Bronchial epithelial cell (primary cell): ENCODE data around the gene TWIST2. TPM values are rescaled to one million over a fixed set of nuclear protein-coding genes. Genes with fewer than 3 reads are reported as not detected.

Experiments
- DNase-seq: peaks from one replicate; pipeline ENCODE4 v3.0.0-alpha.2; 2010; ENCODE audit warnings: low read depth
- FAIRE-seq: peaks from 2 replicates; lab custom pipeline; 2011; peaks lifted over from hg19 to GRCh38; lab: Jason Lieb, UNC
- H3K27me3 ChIP-seq: 2 replicates; pipeline ENCODE4 v1.5.1; 2011; ENCODE audit warnings: low read length; ENCODE audit not compliant: control insufficient read depth, insufficient read depth
- H3K36me3 ChIP-seq: 2 replicates; pipeline ENCODE4 v1.5.1; 2011; ENCODE audit warnings: low read length; ENCODE audit not compliant: control insufficient read depth, insufficient read depth
- H3K4me3 ChIP-seq: 2 replicates; pipeline ENCODE4 v1.5.1; 2011; ENCODE audit warnings: mild to moderate bottlenecking, low read depth, low read length, control low read depth
- CTCF ChIP-seq: IDR thresholded peaks from 2 replicates; pipeline ENCODE4 v1.5.1; 2011; ENCODE audit warnings: mild to moderate bottlenecking, moderate library complexity, low read length, control low read depth, inconsistent platforms; ENCODE audit not compliant: insufficient read depth, severe bottlenecking
- total RNA-seq: library from RNA; depleted of rRNA; stranded (reverse); fragments of >200 nt; gene quantifications from 2 replicates; pipeline ENCODE4 v1.2.1, GENCODE V29; 2014

Gene TWIST2
- total RNA-seq, 1 donor from 2014 or later: 7.4 TPM

GRCh38 chr2:238950551-238950950, 102.7 kb downstream of the TWIST2 start:
- H3K4me3 ChIP-seq: no peak overlapping the region
- H3K36me3 ChIP-seq: no peaks in the 10 kb centered on the region
- FAIRE-seq (no peak), DNase-seq (no peak)
- no peak for TF ChIP-seq CTCF
- no peaks in the 10 kb centered on the region for H3K27me3 ChIP-seq

- TF ChIP-seq CTCF: no peak
- FAIRE-seq (no peak), DNase-seq (no peak)
- Histone ChIP-seq H3K4me3 (no peak overlapping the region), H3K27me3 (no peaks in the 10 kb centered on the region), H3K36me3 (no peaks in the 10 kb centered on the region)
Observed at GRCh38 chr2:238952261-238952919, 104.5 kb downstream of the TWIST2 start.

- Histone ChIP-seq H3K36me3 (no peaks in the 10 kb centered on the region), H3K27me3 (no peaks in the 10 kb centered on the region), H3K4me3 (no peak overlapping the region)
- no peak for TF ChIP-seq CTCF
- DNase-seq: no peak
- FAIRE-seq: no peak
Observed at GRCh38 chr2:238954841-238955591, 107.1 kb downstream of the TWIST2 start.

GRCh38 chr2:238955648-238956531, 108.0 kb downstream of the TWIST2 start:
- FAIRE-seq: peak; percentile 50

GRCh38 chr2:238956676-238957075, 108.8 kb downstream of the TWIST2 start:
- H3K36me3 ChIP-seq: no peaks in the 10 kb centered on the region
- no peaks in the 10 kb centered on the region for H3K27me3 ChIP-seq
- no peak for TF ChIP-seq CTCF
- H3K4me3 ChIP-seq: no peak overlapping the region
- DNase-seq (no peak), FAIRE-seq (no peak)

More at GRCh38 chr2:238955648-238956531, 108.0 kb downstream of the TWIST2 start:
- no peak for TF ChIP-seq CTCF
- DNase-seq: peak; percentile 55
- no peaks in the 10 kb centered on the region for H3K36me3 ChIP-seq
- no peak overlapping the region for H3K4me3 ChIP-seq
- no peaks in the 10 kb centered on the region for H3K27me3 ChIP-seq
